GM10266 (cell line): ENCODE data around the gene RCBTB2.

Experiments
- DNase-seq: peaks from one replicate; pipeline ENCODE4 v3.0.0; 2012; ENCODE audit errors: extremely low spot score
- CTCF ChIP-seq: IDR thresholded peaks from 2 replicates; pipeline ENCODE4 v1.5.1; 2012; ENCODE audit warnings: mild to moderate bottlenecking, low read depth; ENCODE audit not compliant: control insufficient read depth, insufficient read depth; ENCODE audit errors: missing control alignments

Gene RCBTB2

GRCh38 chr13:48448959-48449614 lies 83.8 kb downstream of the RCBTB2 start:
- no peak for TF ChIP-seq CTCF
- DNase-seq: no peak

- no peak for TF ChIP-seq CTCF
- no peak for DNase-seq
Observed at GRCh38 chr13:48448285-48448958, 84.5 kb downstream of the RCBTB2 start.

GRCh38 chr13:48446464-48446863 lies 86.4 kb downstream of the RCBTB2 start:
- no peak for TF ChIP-seq CTCF

GRCh38 chr13:48443442-48444208 lies 89.3 kb downstream of the RCBTB2 start:
- no peak for TF ChIP-seq CTCF
- DNase-seq: no peak

More at GRCh38 chr13:48446464-48446863, 86.4 kb downstream of the RCBTB2 start:
- no peak for DNase-seq
